PC-9 (cell line): ENCODE data around the gene RBMS1. TPM values are rescaled to one million over a fixed set of nuclear protein-coding genes. Genes with fewer than 3 reads are reported as not detected.

ENCODE experiments used
- BruUV-seq: library from RNA; stranded (reverse); fragments of 400-500 nt; replicated peaks from 2 replicates; lab custom pipeline; 2021; lab: Mats Ljungman, UMichigan
- CTCF ChIA-PET: fragments of 300-600 bp; sonication (Branson Sonifier 250); formaldehyde crosslinking; loops from one replicate; lab custom pipeline; 2022; ENCODE audit warnings: antibody characterized with exemption; lab: Charles Lee
- POLR2A ChIA-PET: fragments of 300-600 bp; sonication (Branson Sonifier 250); formaldehyde crosslinking; loops from one replicate; lab custom pipeline; 2022; ENCODE audit warnings: antibody characterized with exemption; ENCODE audit not compliant: unreplicated experiment; lab: Charles Lee
- DNase-seq, 2 experiments: peaks; one replicate each; pipeline versions ENCODE4 v3.0.0 to v3.0.0-alpha.2; 2015 to 2022; ENCODE audit warnings: mixed read lengths in 1 of 2
- H2AFZ ChIP-seq: fragments of 200-600 bp; sonication (generic); 2 replicates; pipeline ENCODE4 v1.8.1; 2017; ENCODE audit warnings: antibody characterized with exemption
- H3F3A ChIP-seq: fragments of 200-600 bp; sonication (generic); 2 replicates; pipeline ENCODE4 v1.8.1; 2017; ENCODE audit warnings: antibody characterized with exemption, mild to moderate bottlenecking, low read depth; ENCODE audit not compliant: insufficient read depth
- H3K27ac ChIP-seq: fragments of 200-600 bp; sonication (generic); 2 replicates; pipeline ENCODE4 v1.6.1; 2016; ENCODE audit warnings: mixed run types
- H3K27me3 ChIP-seq: fragments of 200-600 bp; sonication (generic); 2 replicates; pipeline ENCODE4 v1.6.1; 2016; ENCODE audit warnings: low read depth, mixed run types; ENCODE audit not compliant: insufficient read depth
- H3K36me3 ChIP-seq: fragments of 200-600 bp; sonication (generic); 2 replicates; pipeline ENCODE4 v1.6.1; 2016; ENCODE audit warnings: low read depth, mixed run types
- H3K4me1 ChIP-seq: fragments of 200-600 bp; sonication (generic); replicated peaks from 2 replicates; pipeline ENCODE4 v1.6.1; 2016; ENCODE audit warnings: mixed run types; ENCODE audit not compliant: insufficient read depth
- H3K4me2 ChIP-seq: fragments of 200-600 bp; sonication (generic); 2 replicates; pipeline ENCODE4 v1.6.1; 2017; ENCODE audit warnings: mixed run types
- H3K4me3 ChIP-seq: fragments of 200-600 bp; sonication (generic); 2 replicates; pipeline ENCODE4 v1.6.1; 2016; ENCODE audit warnings: mixed run types
- H3K79me2 ChIP-seq: fragments of 200-600 bp; sonication (generic); 2 replicates; pipeline ENCODE4 v1.6.1; 2017; ENCODE audit warnings: low read depth, mixed run types
- H3K9me2 ChIP-seq: fragments of 200-600 bp; sonication (generic); 2 replicates; pipeline ENCODE4 v1.8.1; 2017; ENCODE audit warnings: mild to moderate bottlenecking; ENCODE audit not compliant: insufficient read depth
- H3K9me3 ChIP-seq: fragments of 200-600 bp; sonication (generic); 2 replicates; pipeline ENCODE4 v1.8.1; 2016; ENCODE audit warnings: low read depth; ENCODE audit not compliant: insufficient read depth
- H4K20me1 ChIP-seq: fragments of 200-600 bp; sonication (generic); 2 replicates; pipeline ENCODE4 v1.8.1; 2017; ENCODE audit not compliant: insufficient read depth
- EZH2 ChIP-seq: fragments of 200-600 bp; sonication (generic); IDR thresholded peaks from 2 replicates; pipeline ENCODE4 v1.8.0; 2017; ENCODE audit warnings: antibody characterized with exemption, low read depth
- intact Hi-C: fragments of 100-400 bp; cut with micrococcal nuclease; formaldehyde crosslinking; loops from one replicate; pipeline ENCODE4 v1.10.0; 2022; ENCODE audit not compliant: unreplicated experiment
- total RNA-seq: library from RNA; stranded (reverse); gene quantifications from 2 replicates; pipeline ENCODE4 v1.2.3, GENCODE V29; 2021
- TF ChIP-seq, protein P1 (sequence below): fragments of 200-600 bp; sonication (generic); conservative IDR thresholded peaks from 2 replicates; pipeline ENCODE4 v1.6.1; 2017; ENCODE audit warnings: mixed run types, antibody characterized with exemption, mild to moderate bottlenecking, moderate library complexity

RBMS1 gene
- total RNA-seq, 1 experiment from 2014 or later, result 65.1 TPM

DNA sequence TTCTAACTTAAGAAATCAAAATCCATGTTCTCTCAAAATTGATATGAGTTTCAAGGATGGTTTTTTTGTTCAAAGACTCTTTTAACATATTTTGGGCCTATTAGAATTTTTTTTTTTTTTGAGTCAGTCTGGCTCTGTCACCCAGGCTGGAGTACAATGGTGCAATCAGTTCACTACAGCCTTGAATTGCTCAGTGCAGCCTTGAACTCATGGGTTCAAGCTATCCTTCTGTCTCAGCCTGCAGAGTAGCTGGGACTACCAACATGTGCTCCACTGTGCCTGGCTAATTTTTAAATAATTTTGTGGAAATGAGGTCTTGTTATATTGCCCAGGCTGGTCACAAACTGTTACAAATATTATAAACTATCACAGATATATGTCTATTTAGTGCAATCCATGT lies 40.6 kb upstream of the RBMS1 start:
- Histone ChIP-seq H3K4me3 (no peak overlapping the region), H3F3A (no peaks in the 10 kb centered on the region), H3K36me3 (no peaks in the 10 kb centered on the region), H3K9me3 (no peaks in the 10 kb centered on the region), H3K27ac (no peak overlapping the region), H3K9me2 (no peaks in the 10 kb centered on the region), H3K4me2 (no peak overlapping the region), H2AFZ (no peak overlapping the region), H3K79me2 (no peaks in the 10 kb centered on the region), H3K4me1 (peaks cover 5% of the 10 kb centered on the region), H4K20me1 (no peaks in the 10 kb centered on the region), H3K27me3 (no peaks in the 10 kb centered on the region)
- no peak for TF ChIP-seq EZH2
- TF ChIP-seq, protein P1, sequence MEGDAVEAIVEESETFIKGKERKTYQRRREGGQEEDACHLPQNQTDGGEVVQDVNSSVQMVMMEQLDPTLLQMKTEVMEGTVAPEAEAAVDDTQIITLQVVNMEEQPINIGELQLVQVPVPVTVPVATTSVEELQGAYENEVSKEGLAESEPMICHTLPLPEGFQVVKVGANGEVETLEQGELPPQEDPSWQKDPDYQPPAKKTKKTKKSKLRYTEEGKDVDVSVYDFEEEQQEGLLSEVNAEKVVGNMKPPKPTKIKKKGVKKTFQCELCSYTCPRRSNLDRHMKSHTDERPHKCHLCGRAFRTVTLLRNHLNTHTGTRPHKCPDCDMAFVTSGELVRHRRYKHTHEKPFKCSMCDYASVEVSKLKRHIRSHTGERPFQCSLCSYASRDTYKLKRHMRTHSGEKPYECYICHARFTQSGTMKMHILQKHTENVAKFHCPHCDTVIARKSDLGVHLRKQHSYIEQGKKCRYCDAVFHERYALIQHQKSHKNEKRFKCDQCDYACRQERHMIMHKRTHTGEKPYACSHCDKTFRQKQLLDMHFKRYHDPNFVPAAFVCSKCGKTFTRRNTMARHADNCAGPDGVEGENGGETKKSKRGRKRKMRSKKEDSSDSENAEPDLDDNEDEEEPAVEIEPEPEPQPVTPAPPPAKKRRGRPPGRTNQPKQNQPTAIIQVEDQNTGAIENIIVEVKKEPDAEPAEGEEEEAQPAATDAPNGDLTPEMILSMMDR, result no peak
- no TSS peak for BruUV-seq
- ChIA-PET CTCF (no interaction called here), POLR2A (no interaction called here)
- no peak for DNase-seq
- intact Hi-C loops, result no loop called here

GRCh38 chr2:160533482-160533881 lies 39.9 kb upstream of the RBMS1 start:
- no peaks in the 10 kb centered on the region for H3K27me3 ChIP-seq
- CTCF ChIA-PET, result no interaction called here
- H3K4me2 ChIP-seq, result no peak overlapping the region
- no peaks in the 10 kb centered on the region for H3K9me2 ChIP-seq
- POLR2A ChIA-PET, result no interaction called here
- H3F3A ChIP-seq, result no peaks in the 10 kb centered on the region
- no peaks in the 10 kb centered on the region for H3K9me3 ChIP-seq
- H3K27ac ChIP-seq, result no peak overlapping the region
- H3K4me1 ChIP-seq, result peaks cover 5% of the 10 kb centered on the region; the same call in 1 of the 2 replicates
- H3K36me3 ChIP-seq, result no peaks in the 10 kb centered on the region
- no peak for DNase-seq
- H3K4me3 ChIP-seq, result no peak overlapping the region
- intact Hi-C loops, result no loop called here
- TF ChIP-seq EZH2, result no peak
- TF ChIP-seq, protein P1, result no peak
- H4K20me1 ChIP-seq, result no peaks in the 10 kb centered on the region
- H3K79me2 ChIP-seq, result no peaks in the 10 kb centered on the region
- H2AFZ ChIP-seq, result peak overlapping the region; percentile 23; the same call in 1 of the 2 replicates
- no TSS peak for BruUV-seq

GRCh38 chr2:160532388-160532787 lies 38.8 kb upstream of the RBMS1 start:
- ChIA-PET CTCF (no interaction called here), POLR2A (no interaction called here)
- no peaks in the 10 kb centered on the region for H3F3A ChIP-seq
- DNase-seq, result no peak
- no peak overlapping the region for H3K4me2 ChIP-seq
- no peak overlapping the region for H3K27ac ChIP-seq
- intact Hi-C loops, result no loop called here
- no peaks in the 10 kb centered on the region for H4K20me1 ChIP-seq
- no peaks in the 10 kb centered on the region for H3K9me2 ChIP-seq
- no peak overlapping the region for H3K4me3 ChIP-seq
- H3K27me3 ChIP-seq, result no peaks in the 10 kb centered on the region
- no peak for TF ChIP-seq EZH2
- TF ChIP-seq, protein P1, result no peak
- H3K79me2 ChIP-seq, result no peaks in the 10 kb centered on the region
- BruUV-seq, result no TSS peak
- H3K9me3 ChIP-seq, result no peaks in the 10 kb centered on the region
- H3K36me3 ChIP-seq, result no peaks in the 10 kb centered on the region
- peaks cover 5% of the 10 kb centered on the region; the same call in 1 of the 2 replicates for H3K4me1 ChIP-seq
- no peak overlapping the region for H2AFZ ChIP-seq
